KOPT-K1 (cell line): ENCODE data around the gene C17orf50.

Source experiments
- H3K27ac ChIP-seq: fragments of 200-600 bp; sonication (generic); 2 replicates; pipeline ENCODE4 v1.5.1; 2016; ENCODE audit warnings: antibody characterized with exemption, mild to moderate bottlenecking, low read depth, low read length; ENCODE audit not compliant: poor library complexity, severe bottlenecking
- H3K36me3 ChIP-seq: fragments of 200-600 bp; sonication (generic); 2 replicates; pipeline ENCODE4 v1.5.1; 2017; ENCODE audit warnings: antibody characterized with exemption, mild to moderate bottlenecking, low read length, moderate library complexity; ENCODE audit not compliant: insufficient read depth
- H3K9me3 ChIP-seq: fragments of 200-600 bp; sonication (generic); 2 replicates; pipeline ENCODE4 v1.5.1; 2017; ENCODE audit warnings: antibody characterized with exemption, low read length, mild to moderate bottlenecking; ENCODE audit not compliant: insufficient read depth, poor library complexity, severe bottlenecking

Gene C17orf50

GRCh38 chr17:35775583-35775982, 14.9 kb downstream of the C17orf50 start:
- Histone ChIP-seq H3K9me3 (no peaks in the 10 kb centered on the region), H3K36me3 (no peaks in the 10 kb centered on the region), H3K27ac (no peak overlapping the region)

GRCh38 chr17:35778641-35779196, 18.0 kb downstream of the C17orf50 start:
- Histone ChIP-seq H3K27ac (no peak overlapping the region), H3K9me3 (no peaks in the 10 kb centered on the region), H3K36me3 (no peaks in the 10 kb centered on the region)

GRCh38 chr17:35780950-35781349, 20.3 kb downstream of the C17orf50 start:
- Histone ChIP-seq H3K36me3 (no peaks in the 10 kb centered on the region), H3K9me3 (no peaks in the 10 kb centered on the region), H3K27ac (no peak overlapping the region)

- Histone ChIP-seq H3K9me3 (no peaks in the 10 kb centered on the region), H3K27ac (no peak overlapping the region), H3K36me3 (no peaks in the 10 kb centered on the region)
Observed at GRCh38 chr17:35784895-35785294, 24.2 kb downstream of the C17orf50 start.

- Histone ChIP-seq H3K27ac (no peak overlapping the region), H3K9me3 (no peaks in the 10 kb centered on the region)
Observed at GRCh38 chr17:35786941-35787432, 26.3 kb downstream of the C17orf50 start.

GRCh38 chr17:35788477-35789368, 28.0 kb downstream of the C17orf50 start:
- Histone ChIP-seq H3K27ac (no peak overlapping the region), H3K9me3 (no peaks in the 10 kb centered on the region), H3K36me3 (no peaks in the 10 kb centered on the region)

More at GRCh38 chr17:35786941-35787432, 26.3 kb downstream of the C17orf50 start:
- H3K36me3 ChIP-seq = no peaks in the 10 kb centered on the region

GRCh38 chr17:35790841-35791240, 30.2 kb downstream of the C17orf50 start:
- no peak overlapping the region for H3K27ac ChIP-seq
- no peaks in the 10 kb centered on the region for H3K36me3 ChIP-seq
- H3K9me3 ChIP-seq = no peaks in the 10 kb centered on the region

- Histone ChIP-seq H3K27ac (no peak overlapping the region), H3K36me3 (no peaks in the 10 kb centered on the region), H3K9me3 (no peaks in the 10 kb centered on the region)
Observed at GRCh38 chr17:35791681-35792350, 31.1 kb downstream of the C17orf50 start.

GRCh38 chr17:35793257-35793656, 32.6 kb downstream of the C17orf50 start:
- Histone ChIP-seq H3K27ac (no peak overlapping the region), H3K9me3 (no peaks in the 10 kb centered on the region), H3K36me3 (no peaks in the 10 kb centered on the region)

- Histone ChIP-seq H3K27ac (no peak within 1 kb of the TSS), H3K36me3 (no peaks in the 10 kb centered on the region), H3K9me3 (no peaks in the 10 kb centered on the region)
Observed at GRCh38 chr17:35795007-35795870, 34.6 kb downstream of the C17orf50 start, which contains the start of gene MMP28. Gene MMP28, minus strand, starts transcription at chr17:35795641. Its CDS starts 264 bp downstream, at chr17:35795377.

- Histone ChIP-seq H3K27ac (no peak overlapping the region), H3K36me3 (no peaks in the 10 kb centered on the region), H3K9me3 (no peaks in the 10 kb centered on the region)
Observed at GRCh38 chr17:35795871-35796265, 35.2 kb downstream of the C17orf50 start.

- H3K36me3 ChIP-seq = no peaks in the 10 kb centered on the region
- H3K9me3 ChIP-seq = no peaks in the 10 kb centered on the region
- no peak overlapping the region for H3K27ac ChIP-seq
Observed at GRCh38 chr17:35796942-35797341, 36.3 kb downstream of the C17orf50 start.

- no peaks in the 10 kb centered on the region for H3K9me3 ChIP-seq
- H3K27ac ChIP-seq = no peak overlapping the region
- no peaks in the 10 kb centered on the region for H3K36me3 ChIP-seq
Observed at GRCh38 chr17:35797370-35797769, 36.7 kb downstream of the C17orf50 start.

GRCh38 chr17:35797918-35798317, 37.2 kb downstream of the C17orf50 start:
- no peak overlapping the region for H3K27ac ChIP-seq
- no peaks in the 10 kb centered on the region for H3K9me3 ChIP-seq
- H3K36me3 ChIP-seq = no peaks in the 10 kb centered on the region
